Panc1 (cell line): ENCODE data around the gene CCZ1.
"Not testable (repeated sequence)": the region's sequence is repeated elsewhere in the genome, so short reads cannot be mapped to it uniquely, and the experiment has no call there.

ENCODE experiments used
- POLR2AphosphoS5 ChIP-seq: IDR thresholded peaks from 2 replicates; pipeline ENCODE4 v1.6.1; 2012; ENCODE audit warnings: mild to moderate bottlenecking, low read depth, low read length, moderate library complexity
- SIN3A ChIP-seq: IDR thresholded peaks from 2 replicates; pipeline ENCODE4 v1.6.1; 2012; ENCODE audit warnings: low read depth, mild to moderate bottlenecking, low read length, moderate library complexity, borderline replicate concordance; ENCODE audit not compliant: insufficient read depth
- TCF7L2 ChIP-seq: IDR thresholded peaks from 2 replicates; pipeline ENCODE4 v1.6.1; 2011; ENCODE audit warnings: mild to moderate bottlenecking, low read depth, low read length, inconsistent platforms
- TF ChIP-seq, protein P1 (sequence below): fragments of 450-650 bp; IDR thresholded peaks from 2 replicates; pipeline ENCODE4 v1.5.1; 2017; ENCODE audit warnings: mild to moderate bottlenecking
- TF ChIP-seq, protein P2 (sequence below), 2 experiments: IDR thresholded peaks; 2 replicates each; pipeline ENCODE4 v1.6.1; 2011 to 2012; ENCODE audit warnings: low read depth in 2 of 2, control low read depth in 1 of 2, low read length in 1 of 2, mild to moderate bottlenecking in 1 of 2, moderate library complexity in 1 of 2; ENCODE audit not compliant: insufficient read depth in 1 of 2

DNA sequence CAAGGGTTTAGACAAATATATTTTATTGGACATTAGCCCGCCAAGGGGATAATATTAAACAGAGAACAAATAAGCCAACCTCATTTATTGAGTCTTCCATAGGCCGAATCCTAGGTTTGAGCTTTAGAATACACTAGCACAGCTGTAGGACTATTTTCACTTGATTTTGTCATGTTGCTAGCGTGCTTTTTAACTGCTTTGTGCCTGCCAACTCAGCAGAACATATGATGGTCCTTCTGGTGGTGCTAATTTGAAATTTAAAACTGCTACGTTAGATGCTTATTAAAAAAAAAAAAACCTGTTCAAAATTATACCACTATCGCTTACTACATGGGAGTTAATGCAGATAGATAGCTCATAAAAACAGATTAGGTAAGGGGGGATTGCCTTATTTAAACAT, 14.1 kb upstream of the CCZ1 start:
- TF ChIP-seq, protein P1, sequence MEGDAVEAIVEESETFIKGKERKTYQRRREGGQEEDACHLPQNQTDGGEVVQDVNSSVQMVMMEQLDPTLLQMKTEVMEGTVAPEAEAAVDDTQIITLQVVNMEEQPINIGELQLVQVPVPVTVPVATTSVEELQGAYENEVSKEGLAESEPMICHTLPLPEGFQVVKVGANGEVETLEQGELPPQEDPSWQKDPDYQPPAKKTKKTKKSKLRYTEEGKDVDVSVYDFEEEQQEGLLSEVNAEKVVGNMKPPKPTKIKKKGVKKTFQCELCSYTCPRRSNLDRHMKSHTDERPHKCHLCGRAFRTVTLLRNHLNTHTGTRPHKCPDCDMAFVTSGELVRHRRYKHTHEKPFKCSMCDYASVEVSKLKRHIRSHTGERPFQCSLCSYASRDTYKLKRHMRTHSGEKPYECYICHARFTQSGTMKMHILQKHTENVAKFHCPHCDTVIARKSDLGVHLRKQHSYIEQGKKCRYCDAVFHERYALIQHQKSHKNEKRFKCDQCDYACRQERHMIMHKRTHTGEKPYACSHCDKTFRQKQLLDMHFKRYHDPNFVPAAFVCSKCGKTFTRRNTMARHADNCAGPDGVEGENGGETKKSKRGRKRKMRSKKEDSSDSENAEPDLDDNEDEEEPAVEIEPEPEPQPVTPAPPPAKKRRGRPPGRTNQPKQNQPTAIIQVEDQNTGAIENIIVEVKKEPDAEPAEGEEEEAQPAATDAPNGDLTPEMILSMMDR, result not testable (repeated sequence)
- TF ChIP-seq, protein P2, sequence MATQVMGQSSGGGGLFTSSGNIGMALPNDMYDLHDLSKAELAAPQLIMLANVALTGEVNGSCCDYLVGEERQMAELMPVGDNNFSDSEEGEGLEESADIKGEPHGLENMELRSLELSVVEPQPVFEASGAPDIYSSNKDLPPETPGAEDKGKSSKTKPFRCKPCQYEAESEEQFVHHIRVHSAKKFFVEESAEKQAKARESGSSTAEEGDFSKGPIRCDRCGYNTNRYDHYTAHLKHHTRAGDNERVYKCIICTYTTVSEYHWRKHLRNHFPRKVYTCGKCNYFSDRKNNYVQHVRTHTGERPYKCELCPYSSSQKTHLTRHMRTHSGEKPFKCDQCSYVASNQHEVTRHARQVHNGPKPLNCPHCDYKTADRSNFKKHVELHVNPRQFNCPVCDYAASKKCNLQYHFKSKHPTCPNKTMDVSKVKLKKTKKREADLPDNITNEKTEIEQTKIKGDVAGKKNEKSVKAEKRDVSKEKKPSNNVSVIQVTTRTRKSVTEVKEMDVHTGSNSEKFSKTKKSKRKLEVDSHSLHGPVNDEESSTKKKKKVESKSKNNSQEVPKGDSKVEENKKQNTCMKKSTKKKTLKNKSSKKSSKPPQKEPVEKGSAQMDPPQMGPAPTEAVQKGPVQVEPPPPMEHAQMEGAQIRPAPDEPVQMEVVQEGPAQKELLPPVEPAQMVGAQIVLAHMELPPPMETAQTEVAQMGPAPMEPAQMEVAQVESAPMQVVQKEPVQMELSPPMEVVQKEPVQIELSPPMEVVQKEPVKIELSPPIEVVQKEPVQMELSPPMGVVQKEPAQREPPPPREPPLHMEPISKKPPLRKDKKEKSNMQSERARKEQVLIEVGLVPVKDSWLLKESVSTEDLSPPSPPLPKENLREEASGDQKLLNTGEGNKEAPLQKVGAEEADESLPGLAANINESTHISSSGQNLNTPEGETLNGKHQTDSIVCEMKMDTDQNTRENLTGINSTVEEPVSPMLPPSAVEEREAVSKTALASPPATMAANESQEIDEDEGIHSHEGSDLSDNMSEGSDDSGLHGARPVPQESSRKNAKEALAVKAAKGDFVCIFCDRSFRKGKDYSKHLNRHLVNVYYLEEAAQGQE (IDR thresholded peaks at IDR 0.05; ENCODE audit: insufficient read depth in 1 of 2, low read depth in 2 of 2, low read length in 1 of 2), result not testable (repeated sequence)
- not testable (repeated sequence) for TF ChIP-seq POLR2AphosphoS5, TCF7L2, SIN3A
